IPS-20b (cell line): Measurements from ENCODE around the gene DNASE1L3.
"Not testable (repeated sequence)": the region's sequence is repeated elsewhere in the genome, so short reads cannot be mapped to it uniquely, and the experiment has no call there.

Source experiments
- H3K27ac ChIP-seq: one replicate; pipeline ENCODE4 v1.5.1; 2013; ENCODE audit warnings: low read length
- H3K27me3 ChIP-seq: 2 replicates; pipeline ENCODE4 v1.6.1; 2013; ENCODE audit warnings: mild to moderate bottlenecking, low read length, inconsistent platforms; ENCODE audit not compliant: insufficient read depth
- H3K36me3 ChIP-seq: 2 replicates; pipeline ENCODE4 v1.6.1; 2013; ENCODE audit warnings: low read depth, mild to moderate bottlenecking, inconsistent platforms, low read length, moderate library complexity; ENCODE audit not compliant: insufficient read depth
- H3K4me1 ChIP-seq: 2 replicates; pipeline ENCODE4 v1.6.1; 2013; ENCODE audit warnings: mild to moderate bottlenecking, control low read depth, inconsistent platforms, low read length, moderate library complexity; ENCODE audit not compliant: insufficient read depth
- H3K4me3 ChIP-seq: 2 replicates; pipeline ENCODE4 v1.5.1; 2013; ENCODE audit warnings: mild to moderate bottlenecking, low read length, inconsistent platforms
- H3K9ac ChIP-seq: 2 replicates; pipeline ENCODE4 v1.6.1; 2013; ENCODE audit warnings: low read depth, mild to moderate bottlenecking, inconsistent platforms, low read length, moderate library complexity
- H3K9me3 ChIP-seq: 2 replicates; pipeline ENCODE4 v1.6.1; 2013; ENCODE audit warnings: mild to moderate bottlenecking, low read depth, low read length, inconsistent platforms; ENCODE audit not compliant: insufficient read depth

Gene DNASE1L3

DNA sequence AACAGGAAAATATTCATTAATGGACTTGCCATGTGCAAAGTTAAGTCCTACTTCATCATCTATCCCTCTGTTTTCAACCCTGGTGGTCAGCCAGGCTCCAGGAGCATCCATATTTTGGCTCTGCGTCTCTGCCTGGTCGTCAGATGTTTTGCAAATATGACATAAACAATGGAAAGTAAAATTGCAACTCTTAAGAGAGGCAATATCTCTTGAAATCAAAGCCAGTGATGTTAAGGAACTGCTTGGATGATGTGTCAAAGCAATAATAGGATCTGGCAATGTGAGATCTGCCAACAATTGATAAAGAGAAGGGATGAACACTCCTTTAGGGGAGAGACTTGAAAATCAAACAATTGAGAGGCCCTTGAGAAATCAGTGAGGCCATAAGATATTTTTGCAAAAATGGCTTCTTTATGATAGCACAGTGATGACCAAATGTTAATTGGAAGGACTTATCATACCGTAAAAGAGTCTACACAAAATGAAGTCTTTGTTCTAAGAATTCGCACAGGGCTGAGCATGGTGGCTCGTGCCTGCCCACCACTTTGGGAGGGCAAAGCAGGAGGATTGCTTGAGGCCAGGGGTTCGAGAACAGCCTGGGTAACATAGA, 33.3 kb upstream of the DNASE1L3 start:
- Histone ChIP-seq H3K36me3 (no peaks in the 10 kb centered on the region), H3K9ac (no peak overlapping the region), H3K27ac (no peak overlapping the region), H3K4me1 (no peaks in the 10 kb centered on the region), H3K9me3 (no peaks in the 10 kb centered on the region), H3K4me3 (no peak overlapping the region), H3K27me3 (peaks cover 8% of the 10 kb centered on the region)

DNA sequence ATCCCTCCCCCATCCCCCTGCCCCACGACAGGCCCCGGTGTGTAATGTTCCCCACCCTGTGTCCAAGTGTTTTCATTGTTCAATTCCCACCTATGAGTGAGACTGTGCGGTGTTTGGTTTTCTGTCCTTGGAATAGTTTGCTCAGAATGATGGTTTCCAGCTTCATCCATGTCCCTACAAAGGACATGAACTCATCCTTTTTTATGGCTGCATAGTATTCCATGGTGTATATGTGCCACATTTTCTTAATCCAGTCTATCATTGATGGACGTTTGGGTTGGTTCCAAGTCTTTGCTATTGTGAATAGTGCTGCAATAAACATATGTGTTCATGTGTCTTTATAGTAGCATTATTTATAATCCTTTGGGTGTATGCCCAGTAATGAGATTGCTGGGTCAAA, 32.1 kb upstream of the DNASE1L3 start:
- H3K4me3 ChIP-seq, H3K9ac ChIP-seq: not testable (repeated sequence)
- peaks cover 20% of the 10 kb centered on the region for H3K27me3 ChIP-seq

DNA sequence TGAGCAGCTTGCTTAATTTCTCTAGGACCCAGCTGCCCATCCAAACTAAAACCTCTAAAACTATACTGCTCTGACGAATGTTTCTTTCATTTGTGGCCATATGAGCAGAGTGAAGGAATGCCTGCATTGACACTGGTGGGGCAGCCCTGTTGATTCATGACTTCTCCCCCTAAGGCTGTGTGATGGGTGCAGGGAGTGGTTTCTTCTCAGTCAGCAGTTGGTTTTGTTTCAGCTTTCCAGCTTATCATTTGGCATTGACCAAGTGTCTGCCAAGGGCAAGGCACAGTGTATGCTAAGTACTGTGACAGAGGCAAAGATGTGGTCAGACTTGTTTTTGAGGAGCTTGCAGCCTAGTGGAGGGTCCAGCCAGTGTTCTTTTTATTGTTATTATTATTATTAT, 31.6 kb upstream of the DNASE1L3 start:
- Histone ChIP-seq H3K27me3 (peaks cover 20% of the 10 kb centered on the region), H3K27ac (no peak overlapping the region), H3K4me3 (no peak overlapping the region), H3K9ac (no peak overlapping the region), H3K36me3 (no peaks in the 10 kb centered on the region), H3K4me1 (no peaks in the 10 kb centered on the region), H3K9me3 (no peaks in the 10 kb centered on the region)

More for the DNA sequence above, 32.1 kb upstream of the DNASE1L3 start:
- not testable (repeated sequence) for H3K36me3 ChIP-seq, H3K4me1 ChIP-seq, H3K9me3 ChIP-seq, H3K27ac ChIP-seq

DNA sequence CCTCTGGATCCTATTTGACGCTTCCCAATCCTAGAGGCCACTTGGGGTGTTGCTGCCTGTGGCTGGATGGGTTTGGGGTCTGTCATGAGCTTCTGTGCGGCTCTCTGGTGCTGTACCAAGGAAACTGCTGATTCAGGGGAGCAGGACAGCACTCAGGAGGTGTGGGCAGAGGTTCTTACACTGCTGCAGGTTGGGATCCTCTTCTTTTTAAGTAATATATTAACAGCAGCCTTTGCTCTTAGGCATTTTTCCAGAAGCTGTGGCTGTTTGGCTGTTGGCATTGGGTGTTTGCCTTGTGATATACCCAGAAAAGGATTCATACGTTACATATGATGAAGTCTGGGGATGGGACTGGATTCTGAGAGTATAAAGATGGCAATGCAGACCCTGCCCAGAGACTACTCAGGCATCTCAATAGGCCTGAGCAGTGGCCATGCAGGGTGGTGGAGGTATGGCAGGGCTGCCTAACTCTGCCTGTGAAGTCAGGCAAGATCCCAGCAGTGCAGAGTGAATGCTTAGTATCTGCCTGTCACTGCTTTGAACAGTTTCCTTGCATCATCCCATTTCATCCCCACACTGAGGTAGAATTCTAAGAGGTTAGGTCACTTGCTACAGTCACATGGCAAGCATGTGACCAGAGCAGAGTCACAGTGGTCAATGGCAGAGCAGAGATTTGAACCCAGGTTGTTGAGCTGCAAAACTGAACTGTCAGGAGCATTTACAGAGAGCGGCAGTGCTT, 30.7 kb upstream of the DNASE1L3 start:
- Histone ChIP-seq H3K27ac (no peak overlapping the region), H3K4me1 (no peaks in the 10 kb centered on the region), H3K36me3 (no peaks in the 10 kb centered on the region), H3K4me3 (no peak overlapping the region), H3K9me3 (no peaks in the 10 kb centered on the region), H3K9ac (no peak overlapping the region), H3K27me3 (peaks cover 26% of the 10 kb centered on the region)

DNA sequence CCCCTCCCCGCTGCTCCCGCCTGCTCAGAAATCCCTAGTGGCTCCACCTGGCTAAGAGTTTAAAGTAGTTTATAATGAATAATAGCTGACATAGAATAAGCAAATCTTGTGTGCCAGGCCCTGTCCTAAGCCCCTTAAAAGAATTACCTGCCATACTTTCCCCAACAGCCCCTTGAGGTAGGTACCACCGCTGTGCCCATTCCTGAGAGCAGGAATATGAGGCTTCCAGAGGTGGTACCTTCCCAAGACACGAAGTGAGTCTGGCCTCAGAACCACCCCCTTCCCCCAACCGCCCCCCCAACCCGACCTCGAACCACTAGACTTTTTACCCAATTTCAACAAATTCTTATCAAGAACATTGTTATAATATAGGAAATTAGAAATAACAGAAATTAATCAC, 28.1 kb upstream of the DNASE1L3 start:
- Histone ChIP-seq H3K4me3 (peak overlapping the region; percentile 84; the same call in 1 of the 2 replicates), H3K36me3 (no peaks in the 10 kb centered on the region), H3K4me1 (no peaks in the 10 kb centered on the region), H3K27me3 (peaks cover 50% of the 10 kb centered on the region), H3K9ac (no peak overlapping the region), H3K9me3 (no peaks in the 10 kb centered on the region), H3K27ac (no peak overlapping the region)

DNA sequence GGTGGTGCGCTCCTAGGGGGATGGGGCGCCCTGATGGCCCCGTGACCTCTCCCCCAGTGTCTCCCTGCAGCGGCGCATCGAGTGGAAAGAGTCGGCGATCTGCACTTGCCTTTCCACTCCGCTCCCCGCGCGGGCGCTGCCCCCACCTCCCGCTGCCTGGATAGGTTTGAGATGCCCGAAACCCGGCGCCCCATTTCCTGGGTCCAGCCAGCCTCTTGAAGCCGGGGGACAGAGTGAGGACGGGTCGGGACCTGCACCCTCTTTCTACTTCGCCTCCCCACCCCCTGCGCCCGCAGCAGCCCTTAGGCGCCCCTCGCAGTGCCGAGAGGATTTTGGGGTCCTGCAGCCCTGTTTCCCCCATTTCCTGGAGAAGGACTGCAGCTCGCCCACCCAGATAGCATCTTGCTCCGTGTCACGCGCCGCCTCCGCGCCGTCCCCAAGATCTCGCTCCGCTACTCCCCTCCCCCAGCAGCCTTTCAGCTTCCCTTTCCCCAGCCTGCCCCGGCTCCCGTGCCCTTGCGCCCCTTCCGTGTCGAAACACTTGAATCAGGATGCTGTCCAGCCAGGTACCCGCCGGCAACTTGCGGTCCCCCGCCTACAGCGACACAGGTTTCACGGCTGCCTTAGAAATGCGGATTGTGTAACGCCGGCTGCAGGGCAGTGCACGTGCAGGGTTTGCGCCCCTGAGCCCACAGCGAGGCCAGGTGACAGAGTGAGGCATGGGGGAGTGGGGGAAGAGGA, 27.3 kb upstream of the DNASE1L3 start:
- Histone ChIP-seq H3K27me3 (peaks cover 57% of the 10 kb centered on the region), H3K4me3 (peak overlapping the region; percentile 84), H3K9ac (peak overlapping the region; percentile 64; the same call in 1 of the 2 replicates), H3K4me1 (no peaks in the 10 kb centered on the region), H3K27ac (no peak overlapping the region), H3K36me3 (no peaks in the 10 kb centered on the region), H3K9me3 (no peaks in the 10 kb centered on the region)

DNA sequence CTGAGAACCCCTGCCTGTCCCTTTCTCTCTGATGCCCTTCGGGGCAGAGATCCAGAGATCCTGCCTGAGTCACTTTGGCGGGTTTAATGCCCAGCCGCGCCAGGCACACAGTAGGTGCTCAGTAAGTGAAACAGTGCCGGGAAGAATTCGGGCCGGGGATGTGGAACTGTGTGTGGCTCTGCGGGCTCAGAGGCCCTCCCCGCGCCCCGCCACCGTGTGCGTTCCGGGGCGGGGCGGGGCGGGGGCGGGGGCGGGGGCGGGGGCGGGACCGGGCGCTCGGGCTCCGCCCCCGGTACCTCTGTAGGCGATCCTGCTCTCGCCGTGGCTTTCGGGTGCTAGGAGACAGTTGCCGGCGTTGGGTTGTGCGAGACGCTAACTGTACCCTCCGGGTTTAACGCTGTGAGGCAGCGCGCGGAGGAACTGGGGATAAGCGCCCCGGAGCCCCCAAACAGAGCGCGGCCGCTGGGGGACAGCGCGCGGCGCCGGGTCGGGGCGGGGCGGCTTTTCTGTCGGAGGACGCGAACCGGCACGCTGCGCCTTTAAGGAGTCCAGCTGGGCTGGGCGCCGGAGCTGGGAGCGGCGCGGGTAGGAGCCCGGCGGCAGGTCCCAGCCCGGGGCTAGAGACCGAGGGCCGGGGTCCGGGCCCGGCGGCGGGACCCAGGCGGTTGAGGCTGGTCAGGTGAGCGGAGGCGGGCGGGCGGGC, 26.6 kb upstream of the DNASE1L3 start, which contains the start of gene ABHD6:
Gene ABHD6, plus strand, starts transcription at position 555 of the 703 bp plus-strand sequence. CDS start 18,795 bp downstream, outside the sequence.
- H3K36me3 ChIP-seq: no peaks in the 10 kb centered on the region
- no peak within 1 kb of the TSS for H3K27ac ChIP-seq
- H3K4me1 ChIP-seq: no peaks in the 10 kb centered on the region
- H3K27me3 ChIP-seq: peaks cover 62% of the 10 kb centered on the region
- no peaks in the 10 kb centered on the region for H3K9me3 ChIP-seq
- H3K4me3 ChIP-seq: peak within 1 kb of the TSS; percentile 84
- peak within 1 kb of the TSS; percentile 64; the same call in 1 of the 2 replicates for H3K9ac ChIP-seq

DNA sequence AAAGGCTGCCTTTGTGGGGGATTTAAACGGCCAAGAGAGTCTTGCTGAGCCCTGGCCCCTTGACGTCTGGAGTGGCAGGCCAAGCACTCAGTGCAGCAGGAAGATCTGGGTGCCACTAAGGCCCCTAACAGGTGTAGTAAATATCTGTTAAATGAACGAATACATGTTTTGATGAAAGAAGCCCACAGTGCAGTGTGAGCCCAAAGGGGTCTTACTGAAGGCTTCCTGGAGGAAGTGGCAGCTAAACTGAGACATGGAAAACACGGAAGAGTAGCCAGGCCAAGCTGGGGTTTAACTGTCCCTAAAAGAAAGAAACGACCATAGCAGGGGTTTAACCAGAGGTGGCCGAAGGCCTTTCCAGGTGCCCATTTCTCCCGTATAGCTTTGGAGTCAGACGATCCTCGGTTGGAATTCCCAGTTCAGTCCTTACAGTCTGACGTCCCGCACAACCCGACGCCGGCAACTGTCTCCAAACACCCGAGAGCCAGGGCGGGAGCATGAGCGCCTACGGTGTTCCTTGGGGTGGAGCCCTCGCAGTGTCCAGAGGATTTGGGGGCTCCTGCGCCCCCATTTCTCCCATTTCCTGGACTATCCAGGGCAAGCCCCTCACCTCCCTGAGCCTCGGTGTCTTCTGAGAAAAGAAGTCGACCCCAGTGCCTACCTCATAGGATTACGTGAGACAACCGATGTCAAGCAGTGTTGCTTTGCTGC, 25.9 kb upstream of the DNASE1L3 start:
- no peaks in the 10 kb centered on the region for H3K9me3 ChIP-seq
- H3K4me3 ChIP-seq: peak overlapping the region; percentile 84
- H3K27ac ChIP-seq: no peak overlapping the region
- H3K4me1 ChIP-seq: no peaks in the 10 kb centered on the region
- H3K36me3 ChIP-seq: no peaks in the 10 kb centered on the region
- peak overlapping the region; percentile 49; the same call in 1 of the 2 replicates for H3K9ac ChIP-seq
- H3K27me3 ChIP-seq: peaks cover 62% of the 10 kb centered on the region

DNA sequence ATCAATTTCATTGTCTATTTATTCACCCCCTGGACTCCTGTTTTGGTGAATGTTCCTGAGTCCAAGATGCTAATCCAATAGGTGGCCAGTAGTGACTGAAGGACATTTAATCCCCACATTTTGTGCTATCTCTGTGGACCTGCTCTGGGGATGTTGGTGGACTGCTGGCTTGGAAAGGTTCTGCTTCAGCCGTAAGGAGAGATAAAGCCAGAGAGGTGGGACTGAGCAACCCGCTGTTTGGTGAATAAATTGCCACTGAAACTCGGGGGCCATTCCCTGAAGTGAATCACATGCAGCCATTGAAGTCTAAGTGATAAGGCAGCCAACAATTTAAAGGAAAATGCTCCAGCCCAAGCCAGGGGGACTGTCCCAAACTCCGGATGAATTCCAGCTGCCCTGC, 25.2 kb upstream of the DNASE1L3 start:
- Histone ChIP-seq H3K27ac (no peak overlapping the region), H3K4me3 (peak overlapping the region; percentile 84; the same call in 1 of the 2 replicates), H3K9me3 (no peaks in the 10 kb centered on the region), H3K4me1 (no peaks in the 10 kb centered on the region), H3K36me3 (no peaks in the 10 kb centered on the region), H3K27me3 (peaks cover 62% of the 10 kb centered on the region), H3K9ac (no peak overlapping the region)

DNA sequence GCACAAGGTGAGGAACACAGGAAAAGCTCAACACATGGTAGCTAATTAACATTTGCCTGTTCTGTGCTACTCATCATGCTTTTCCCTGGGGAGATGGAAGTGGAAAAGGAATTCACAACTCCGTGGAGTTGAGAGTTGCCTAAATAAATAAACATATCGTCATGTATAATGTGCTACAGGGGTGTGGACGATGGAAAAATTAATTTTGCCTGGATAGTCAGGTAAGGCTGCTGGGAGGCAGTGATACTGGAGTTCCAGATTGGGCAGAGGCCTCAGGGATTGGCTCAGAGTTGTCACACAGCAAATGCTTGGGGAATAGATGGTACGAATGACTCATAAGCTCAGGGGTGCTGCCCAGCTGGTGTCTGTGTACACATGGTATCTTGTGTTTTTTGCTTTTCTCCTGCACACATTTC, 23.8 kb upstream of the DNASE1L3 start:
- no peaks in the 10 kb centered on the region for H3K4me1 ChIP-seq
- no peak overlapping the region for H3K9ac ChIP-seq
- no peaks in the 10 kb centered on the region for H3K9me3 ChIP-seq
- H3K27ac ChIP-seq: no peak overlapping the region
- peaks cover 62% of the 10 kb centered on the region for H3K27me3 ChIP-seq
- no peaks in the 10 kb centered on the region for H3K36me3 ChIP-seq
- H3K4me3 ChIP-seq: no peak overlapping the region

DNA sequence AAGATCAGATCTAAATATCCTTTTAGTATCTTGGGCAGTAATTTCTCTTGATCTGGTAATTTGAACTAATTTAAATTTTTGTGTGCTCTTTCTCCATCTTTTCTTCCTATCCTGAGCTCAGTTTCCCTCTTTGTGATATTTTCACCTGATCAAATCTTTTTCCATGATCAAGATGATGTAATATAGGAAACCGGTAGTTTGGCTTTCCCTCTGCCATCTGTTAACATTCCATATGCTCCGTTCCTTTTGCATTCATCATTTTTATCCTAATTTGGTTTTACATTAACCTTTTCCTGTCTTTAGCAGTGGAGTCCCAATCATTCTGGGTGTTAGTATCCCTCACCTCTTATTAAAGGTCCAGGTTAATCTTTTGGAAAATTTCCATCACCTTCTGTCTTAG, 20.9 kb upstream of the DNASE1L3 start:
- H3K27ac ChIP-seq: no peak overlapping the region
- no peak overlapping the region for H3K4me3 ChIP-seq

More for the DNA sequence above, 20.9 kb upstream of the DNASE1L3 start:
- H3K9ac ChIP-seq: no peak overlapping the region
- no peaks in the 10 kb centered on the region for H3K9me3 ChIP-seq
- no peaks in the 10 kb centered on the region for H3K36me3 ChIP-seq
- no peaks in the 10 kb centered on the region for H3K4me1 ChIP-seq
- H3K27me3 ChIP-seq: peaks cover 42% of the 10 kb centered on the region
